Psoas muscle (tissue), 8 donors: ENCODE results near the gene SH2D3A. TPM values are rescaled to one million over a fixed set of nuclear protein-coding genes. Genes with fewer than 3 reads are reported as not detected.
A peak's percentile ranks its signal among the peaks of the same experiment; 100 is the strongest.
"Not testable (repeated sequence)": the region's sequence is repeated elsewhere in the genome, so short reads cannot be mapped to it uniquely, and the experiment has no call there.

ENCODE experiments used
- ATAC-seq, 4 donors: fragments of 200-7000 bp; cut with Tn5 transposase; one replicate each; pipeline ENCODE4 v1.9.1; 2020; ENCODE audit warnings: moderate library complexity in 3 of 4, mild to moderate bottlenecking in 2 of 4
- DNase-seq, 2 donors: peaks; one replicate each; pipeline ENCODE4 v3.0.0-alpha.2; 2020
- H3K27ac ChIP-seq: fragments of 200-600 bp; one replicate; pipeline ENCODE4 v1.8.0; 2022
- H3K27me3 ChIP-seq, 3 donors: fragments of 200-600 bp in 1 of 3; one replicate each; pipeline versions ENCODE4 v1.6.1 to v1.8.0; 2013 to 2022; ENCODE audit warnings: low read length in 2 of 3, mild to moderate bottlenecking in 2 of 3, moderate library complexity in 1 of 3; ENCODE audit not compliant: insufficient read depth in 3 of 3
- H3K36me3 ChIP-seq, 2 donors: fragments of 200-600 bp in 1 of 2; one replicate each; pipeline versions ENCODE4 v1.6.1 to v1.8.0; 2013 to 2022; ENCODE audit warnings: low read depth in 1 of 2, mild to moderate bottlenecking in 1 of 2, moderate library complexity in 1 of 2; ENCODE audit not compliant: insufficient read depth in 1 of 2
- H3K4me1 ChIP-seq: fragments of 200-600 bp; one replicate; pipeline ENCODE4 v1.8.0; 2022
- H3K4me3 ChIP-seq: fragments of 200-600 bp; one replicate; pipeline ENCODE4 v1.8.0; 2022; ENCODE audit warnings: mild to moderate bottlenecking
- H3K9me3 ChIP-seq: fragments of 200-600 bp; one replicate; pipeline ENCODE4 v1.8.0; 2022
- WGBS, 3 donors: extraction: QIAGEN DNeasy Blood & Tissue Kit; methylation state at CpG; one replicate each; pipeline versions ENCODE4 v1.1.6 to v1.1.7; 2013; 5-methylcytosine and 5-hydroxymethylcytosine counted together
- intact Hi-C, 2 donors: fragments of 100-400 bp; cut with DNase I; formaldehyde crosslinking; loops; one replicate each; pipeline versions ENCODE4 v1.11.0 to v1.14.2; 2022
- polyA plus RNA-seq, 3 donors: library from polyadenylated mRNA; stranded (reverse); fragments of 200-250 nt; gene quantifications; one replicate each; pipeline ENCODE4 v1.2.3, GENCODE V29; 2013
- total RNA-seq, 4 donors: library from RNA; stranded (reverse); fragmentation: NEBNext Ultra II Directional in 2 of 4; extraction: Animal tissue kit (Norgen Biotek cat#: 25700) in 2 of 4; gene quantifications; one replicate each; pipeline versions ENCODE4 v1.2.1 to v1.2.4, GENCODE V29; 2021 to 2023
- TF ChIP-seq, protein P1 (sequence below): fragments of 200-600 bp; IDR thresholded peaks from one replicate; pipeline ENCODE4 v1.8.0; 2022; ENCODE audit warnings: antibody characterized with exemption
- donor health status: healthy with polysubstance abuse.
- donor health status: DM: no; HTN: no; CAD: no; lungs with moderate emphysema.
- donor health status: Bipolar disorder and iron deficiency.
- donor health status: healthy.
- donor health status: DM: yes; HTN: yes; CAD: no.
- donor health status: DM: no; HTN: no; CAD: no.
- donor health status: DM: no; HTN: no; CAD: no.
- donor health status: DM: yes; HTN: yes; CAD: no.

Gene SH2D3A
- total and polyA plus RNA-seq, 7 donors, result 0.07 to 0.17 (median 0.12) TPM; not detected in 3

- peaks cover 4 to 43% of the 10 kb centered on the region in 2 donors for H3K36me3 ChIP-seq
- no peaks in the 10 kb centered on the region for H3K27me3 ChIP-seq
- DNase-seq, result peak; percentile 87 to 94
- TF ChIP-seq, protein P1, sequence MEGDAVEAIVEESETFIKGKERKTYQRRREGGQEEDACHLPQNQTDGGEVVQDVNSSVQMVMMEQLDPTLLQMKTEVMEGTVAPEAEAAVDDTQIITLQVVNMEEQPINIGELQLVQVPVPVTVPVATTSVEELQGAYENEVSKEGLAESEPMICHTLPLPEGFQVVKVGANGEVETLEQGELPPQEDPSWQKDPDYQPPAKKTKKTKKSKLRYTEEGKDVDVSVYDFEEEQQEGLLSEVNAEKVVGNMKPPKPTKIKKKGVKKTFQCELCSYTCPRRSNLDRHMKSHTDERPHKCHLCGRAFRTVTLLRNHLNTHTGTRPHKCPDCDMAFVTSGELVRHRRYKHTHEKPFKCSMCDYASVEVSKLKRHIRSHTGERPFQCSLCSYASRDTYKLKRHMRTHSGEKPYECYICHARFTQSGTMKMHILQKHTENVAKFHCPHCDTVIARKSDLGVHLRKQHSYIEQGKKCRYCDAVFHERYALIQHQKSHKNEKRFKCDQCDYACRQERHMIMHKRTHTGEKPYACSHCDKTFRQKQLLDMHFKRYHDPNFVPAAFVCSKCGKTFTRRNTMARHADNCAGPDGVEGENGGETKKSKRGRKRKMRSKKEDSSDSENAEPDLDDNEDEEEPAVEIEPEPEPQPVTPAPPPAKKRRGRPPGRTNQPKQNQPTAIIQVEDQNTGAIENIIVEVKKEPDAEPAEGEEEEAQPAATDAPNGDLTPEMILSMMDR, result peak; percentile 38
- no peaks in the 10 kb centered on the region for H3K9me3 ChIP-seq
- intact Hi-C loops, result no loop called here
- H3K27ac ChIP-seq, result peak overlapping the region; percentile 62
- H3K4me3 ChIP-seq, result peak overlapping the region; percentile 47
- peak; percentile 87 to 90 (median 88) for ATAC-seq
- peaks cover 3% of the 10 kb centered on the region for H3K4me1 ChIP-seq
- 5 to 11% (median 5%) methylated on average over 48 to 50 of the region's 50 CpGs for WGBS, 3 donors
Observed at GRCh38 chr19:6753178-6754031, 13.8 kb downstream of the SH2D3A start.

DNA sequence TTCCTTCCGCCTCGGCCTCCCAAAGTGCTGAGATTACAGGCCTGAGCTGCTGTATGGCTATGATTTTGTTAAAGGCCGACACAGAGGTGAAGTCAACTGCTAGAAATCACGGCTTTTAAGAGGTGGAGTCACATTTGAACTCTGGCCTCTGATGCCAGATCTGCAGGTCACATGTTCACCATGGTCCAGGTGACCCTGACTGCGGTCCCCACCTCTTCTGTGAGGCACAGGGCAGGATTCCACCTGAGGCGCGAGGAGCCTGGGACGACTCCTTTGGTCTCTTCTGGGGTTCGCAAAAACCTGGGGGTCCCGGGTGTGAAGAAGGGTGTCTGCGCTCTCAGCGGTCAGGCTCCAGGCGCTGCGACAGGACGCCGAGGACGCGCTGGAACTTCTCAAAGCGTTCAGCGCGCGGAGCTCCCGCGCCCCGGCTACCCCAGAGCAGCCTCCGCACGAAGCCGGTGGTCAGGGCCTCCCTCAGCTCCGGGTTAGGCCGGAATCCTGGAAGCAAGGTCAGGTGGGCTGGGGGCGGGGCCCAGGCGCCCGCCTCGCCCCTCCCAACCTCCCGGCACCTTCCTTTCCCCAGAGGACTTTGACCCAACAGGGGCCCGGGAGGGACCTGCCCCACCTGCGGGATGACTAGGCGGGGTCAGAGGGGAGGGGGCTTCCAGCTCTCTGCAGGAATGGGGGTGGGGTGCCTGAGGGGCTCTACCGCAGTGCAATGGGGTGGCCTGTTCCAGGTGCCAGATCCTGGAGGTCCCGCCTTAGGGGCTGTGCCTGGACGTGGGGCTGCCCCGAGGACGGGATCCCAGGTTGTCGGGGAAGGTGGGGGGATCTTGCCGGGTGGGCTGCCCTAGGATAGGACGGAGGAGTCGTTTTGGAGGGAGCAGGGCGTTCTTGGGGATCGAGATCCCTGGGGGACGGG lies 14.7 kb downstream of the SH2D3A start:
- TF ChIP-seq, protein P1, result no peak
- Histone ChIP-seq H3K27me3 (no peaks in the 10 kb centered on the region), H3K4me3 (peak overlapping the region; percentile 47), H3K27ac (peak overlapping the region; percentile 62), H3K4me1 (peaks cover 12% of the 10 kb centered on the region), H3K36me3 (peaks cover 4 to 52% of the 10 kb centered on the region in 2 donors), H3K9me3 (no peaks in the 10 kb centered on the region)
- intact Hi-C loops, result no loop called here
- ATAC-seq, result peak; percentile 11 to 18 (median 16)
- DNase-seq, result no peak
- 59 to 66% (median 63%) methylated on average over 47 to 50 of the region's 50 CpGs for WGBS, 3 donors

DNA sequence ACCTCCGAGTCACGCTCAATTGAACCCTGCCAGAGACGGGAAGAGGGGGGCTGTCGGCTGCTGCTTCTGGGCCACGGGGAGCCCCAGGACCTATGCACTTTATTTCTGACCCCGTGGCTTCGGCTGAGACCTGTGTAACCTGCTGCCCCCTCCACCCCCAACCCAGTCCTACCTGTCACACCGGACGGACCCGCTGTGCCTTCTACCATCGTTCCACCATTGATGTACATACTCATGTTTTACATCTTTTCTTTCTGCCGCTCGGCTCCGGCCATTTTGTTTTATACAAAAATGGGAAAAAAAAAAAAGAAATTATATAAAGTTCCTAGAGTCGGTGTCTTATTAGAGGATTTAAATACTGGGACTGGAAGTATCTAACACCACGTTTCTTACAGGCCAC lies 16.0 kb downstream of the SH2D3A start:
- Histone ChIP-seq H3K9me3 (no peaks in the 10 kb centered on the region), H3K4me1 (peaks cover 22% of the 10 kb centered on the region), H3K27ac (no peak overlapping the region), H3K27me3 (no peaks in the 10 kb centered on the region), H3K4me3 (no peak overlapping the region), H3K36me3 (peaks cover 4 to 65% of the 10 kb centered on the region in 2 donors)
- TF ChIP-seq, protein P1, result no peak
- ATAC-seq, result no peak
- DNase-seq, result peak in 1 of 2 donors; percentile 31
- 86 to 88% (median 86%) methylated on average over 16 of the region's 16 CpGs for WGBS, 3 donors
- intact Hi-C loops, result no loop called here

GRCh38 chr19:6750062-6750461 lies 17.2 kb downstream of the SH2D3A start:
- Histone ChIP-seq H3K36me3 (peaks cover 4 to 76% of the 10 kb centered on the region in 2 donors), H3K27ac (peak overlapping the region; percentile 9), H3K4me3 (no peak overlapping the region), H3K4me1 (peaks cover 30% of the 10 kb centered on the region), H3K27me3 (no peaks in the 10 kb centered on the region), H3K9me3 (no peaks in the 10 kb centered on the region)
- no peak for ATAC-seq
- peak; percentile 67 to 84 for DNase-seq
- TF ChIP-seq, protein P1, result no peak
- intact Hi-C loops, result no loop called here
- 61 to 64% (median 64%) methylated on average over 18 to 20 of the region's 20 CpGs for WGBS, 3 donors

GRCh38 chr19:6748543-6748942 lies 18.7 kb downstream of the SH2D3A start:
- not testable (repeated sequence) for ATAC-seq, H3K9me3 ChIP-seq, H3K27me3 ChIP-seq, H3K4me3 ChIP-seq
- peak in 1 of 2 donors; percentile 72 for DNase-seq
- H3K4me1 ChIP-seq, result peaks cover 45% of the 10 kb centered on the region
- WGBS, 3 donors, result 29 to 54% (median 29%) methylated on average over 10 of the region's 10 CpGs
- H3K36me3 ChIP-seq, result peaks cover 7 to 90% of the 10 kb centered on the region in 2 donors
- intact Hi-C loops, result loop anchor here in 1 of 2 donors (10.0 kb wide), 1 partner anchor 374 kb away; the partner anchor contains the start of genes ALKBH7 and PSPN
- H3K27ac ChIP-seq, result peak overlapping the region; percentile 46
